H9 (cell line): ENCODE results near the gene PLRG1. TPM values are rescaled to one million over a fixed set of nuclear protein-coding genes. Genes with fewer than 3 reads are reported as not detected.

Experiments used
- DNase-seq: peaks from one replicate; pipeline ENCODE4 v3.0.0-alpha.2; 2017
- H2AFZ ChIP-seq: one replicate; pipeline ENCODE4 v1.6.1; 2013; ENCODE audit warnings: mild to moderate bottlenecking, low read length, control low read depth, moderate library complexity
- H2AK5ac ChIP-seq: 2 replicates; pipeline ENCODE4 v1.6.1; 2013; ENCODE audit warnings: low read length, control low read depth, mixed read lengths; ENCODE audit not compliant: insufficient read length
- H2BK120ac ChIP-seq: one replicate; pipeline ENCODE4 v1.6.1; 2013; ENCODE audit warnings: low read depth, mild to moderate bottlenecking, low read length, control low read depth, inconsistent platforms; ENCODE audit not compliant: poor library complexity, severe bottlenecking
- H2BK12ac ChIP-seq: 2 replicates; pipeline ENCODE4 v1.6.1; 2013; ENCODE audit warnings: low read length, control low read depth, mixed read lengths, low read depth; ENCODE audit not compliant: insufficient read length
- H2BK15ac ChIP-seq: 2 replicates; pipeline ENCODE4 v1.6.1; 2013; ENCODE audit warnings: low read depth, low read length, control low read depth
- H2BK20ac ChIP-seq: one replicate; pipeline ENCODE4 v1.6.1; 2013; ENCODE audit warnings: low read depth, mild to moderate bottlenecking, low read length, control low read depth, inconsistent platforms; ENCODE audit not compliant: poor library complexity, severe bottlenecking
- H2BK5ac ChIP-seq: 2 replicates; pipeline ENCODE4 v1.6.1; 2013; ENCODE audit warnings: low read length, control low read depth, mixed read lengths; ENCODE audit not compliant: insufficient read length
- H3K14ac ChIP-seq: 2 replicates; pipeline ENCODE4 v1.6.1; 2013; ENCODE audit warnings: low read length, control low read depth; ENCODE audit not compliant: insufficient read depth
- H3K18ac ChIP-seq: 2 replicates; pipeline ENCODE4 v1.6.1; 2013; ENCODE audit warnings: low read depth, mild to moderate bottlenecking, mixed read lengths, low read length, control low read depth; ENCODE audit not compliant: insufficient read length
- H3K23ac ChIP-seq: 2 replicates; pipeline ENCODE4 v1.6.1; 2013; ENCODE audit warnings: low read length, control low read depth, mixed read lengths, low read depth; ENCODE audit not compliant: insufficient read length
- H3K23me2 ChIP-seq: 2 replicates; pipeline ENCODE4 v1.6.1; 2013; ENCODE audit warnings: low read depth, mild to moderate bottlenecking, mixed read lengths, low read length, control low read depth; ENCODE audit not compliant: insufficient read length, poor library complexity, severe bottlenecking
- H3K27ac ChIP-seq: 2 replicates; pipeline ENCODE4 v1.5.1; 2013; ENCODE audit warnings: low read length, control low read depth, mixed read lengths, low read depth; ENCODE audit not compliant: insufficient read length
- H3K27me3 ChIP-seq: 2 replicates; pipeline ENCODE4 v1.6.1; 2013; ENCODE audit warnings: low read length, control low read depth, inconsistent platforms; ENCODE audit not compliant: insufficient read depth
- H3K4ac ChIP-seq: 2 replicates; pipeline ENCODE4 v1.6.1; 2013; ENCODE audit warnings: low read depth, mild to moderate bottlenecking, control low read depth, inconsistent platforms, low read length, moderate library complexity
- H3K4me1 ChIP-seq: 2 replicates; pipeline ENCODE4 v1.6.1; 2013; ENCODE audit warnings: low read length, control low read depth, inconsistent platforms; ENCODE audit not compliant: insufficient read depth
- H3K4me2 ChIP-seq: 2 replicates; pipeline ENCODE4 v1.6.1; 2013; ENCODE audit warnings: low read length, control low read depth, mixed read lengths; ENCODE audit not compliant: insufficient read length, insufficient read depth
- H3K56ac ChIP-seq: 2 replicates; pipeline ENCODE4 v1.6.1; 2013; ENCODE audit warnings: low read depth, mild to moderate bottlenecking, mixed read lengths, low read length, control low read depth; ENCODE audit not compliant: insufficient read length
- H3K79me1 ChIP-seq: 2 replicates; pipeline ENCODE4 v1.6.1; 2013; ENCODE audit warnings: low read depth, mild to moderate bottlenecking, moderate library complexity, low read length, control low read depth, inconsistent platforms; ENCODE audit not compliant: insufficient read depth, poor library complexity, severe bottlenecking
- H3K79me2 ChIP-seq: 2 replicates; pipeline ENCODE4 v1.6.1; 2013; ENCODE audit warnings: low read length, control low read depth, inconsistent platforms; ENCODE audit not compliant: insufficient read depth
- H3K9ac ChIP-seq: 2 replicates; pipeline ENCODE4 v1.6.1; 2013; ENCODE audit warnings: low read length, control low read depth, mixed read lengths; ENCODE audit not compliant: insufficient read length; ENCODE audit errors: extremely low read depth
- H3K9me3 ChIP-seq: one replicate; pipeline ENCODE4 v1.6.1; 2013; ENCODE audit warnings: low read depth, low read length, inconsistent platforms; ENCODE audit not compliant: control insufficient read depth
- H3T11ph ChIP-seq: one replicate; pipeline ENCODE4 v1.6.1; 2013; ENCODE audit warnings: mild to moderate bottlenecking, low read length, control low read depth, inconsistent platforms
- H4K20me1 ChIP-seq: one replicate; pipeline ENCODE4 v1.6.1; 2013; ENCODE audit not compliant: control insufficient read depth, insufficient read length, insufficient read depth
- H4K5ac ChIP-seq: 2 replicates; pipeline ENCODE4 v1.6.1; 2013; ENCODE audit warnings: low read depth, mild to moderate bottlenecking, mixed read lengths, low read length, control low read depth; ENCODE audit not compliant: insufficient read length
- H4K8ac ChIP-seq: replicated peaks from 2 replicates; pipeline ENCODE4 v1.6.1; 2013; ENCODE audit warnings: low read length, control low read depth, mixed read lengths, low read depth; ENCODE audit not compliant: insufficient read length
- H4K91ac ChIP-seq: 2 replicates; pipeline ENCODE4 v1.6.1; 2013; ENCODE audit warnings: low read depth, mild to moderate bottlenecking, moderate library complexity, mixed read lengths, low read length, control low read depth; ENCODE audit not compliant: insufficient read length
- H3K27ac Mint-ChIP-seq, 3 experiments: 2 replicates in 2 of 3; 3 replicates in 1 of 3; pipeline ENCODE4 v1.8.0; 2020 to 2021; ENCODE audit warnings: mixed read lengths in 3 of 3, mild to moderate bottlenecking in 1 of 3, moderate library complexity in 1 of 3
- H3K27me3 Mint-ChIP-seq: 2 replicates; pipeline ENCODE4 v1.8.0; 2021; ENCODE audit warnings: low read depth, mild to moderate bottlenecking, moderate library complexity, mixed read lengths
- H3K36me3 Mint-ChIP-seq, 3 experiments: 2 replicates in 2 of 3; 3 replicates in 1 of 3; pipeline ENCODE4 v1.8.0; 2020 to 2021; ENCODE audit warnings: low read depth in 3 of 3, mixed read lengths in 3 of 3; ENCODE audit not compliant: insufficient read depth in 1 of 3
- H3K4me1 Mint-ChIP-seq, 2 experiments: 2 replicates each; pipeline ENCODE4 v1.8.0; 2020; ENCODE audit warnings: mixed read lengths in 2 of 2
- H3K4me3 Mint-ChIP-seq, 2 experiments: 2 replicates in 1 of 2; 3 replicates in 1 of 2; pipeline ENCODE4 v1.8.0; 2020 to 2021; ENCODE audit warnings: mild to moderate bottlenecking in 2 of 2, mixed read lengths in 2 of 2, moderate library complexity in 1 of 2
- H3K9me3 Mint-ChIP-seq, 2 experiments: 2 replicates in 1 of 2; 3 replicates in 1 of 2; pipeline ENCODE4 v1.8.0; 2020; ENCODE audit warnings: mild to moderate bottlenecking in 2 of 2, mixed read lengths in 2 of 2, moderate library complexity in 1 of 2
- CTCF ChIP-seq: fragments of 200-600 bp; sonication (generic); conservative IDR thresholded peaks from 3 replicates; pipeline ENCODE4 v1.8.0; 2021; ENCODE audit warnings: antibody characterized with exemption, mild to moderate bottlenecking
- WGBS: extraction: QIAGEN DNeasy Blood & Tissue Kit; methylation state at CpG from one replicate; pipeline ENCODE4 v1.1.7; 2013; ENCODE audit warnings: missing lambda C conversion rate, low lambda C conversion rate, mixed read lengths; ENCODE audit not compliant: insufficient read length; ENCODE audit errors: extremely low coverage; 5-methylcytosine and 5-hydroxymethylcytosine counted together
- total RNA-seq: library from RNA; stranded (reverse); gene quantifications from 2 replicates; pipeline ENCODE4 v1.2.1, GENCODE V29; 2021

Gene PLRG1
- total RNA-seq, 1 experiment from 2014 or later, result 113 TPM

- no peak overlapping the region for H3K27ac Mint-ChIP-seq
- peaks cover 0 to 5% of the 10 kb centered on the region in 2 experiments; a peak in 3 of 5 replicates for H3K9me3 Mint-ChIP-seq
- no peaks in the 10 kb centered on the region; the same call in 1 of the 2 replicates for H3K27me3 Mint-ChIP-seq
- Histone ChIP-seq H3K9ac (no peak overlapping the region), H4K5ac (no peak overlapping the region), H3K9me3 (no peaks in the 10 kb centered on the region), H3K27me3 (no peaks in the 10 kb centered on the region), H3K56ac (no peak overlapping the region), H2BK15ac (no peak overlapping the region), H4K91ac (no peak overlapping the region), H2BK20ac (no peak overlapping the region), H3K18ac (no peak overlapping the region), H3K79me2 (no peaks in the 10 kb centered on the region), H3K4ac (no peak overlapping the region), H3K4me1 (no peaks in the 10 kb centered on the region; the same call in 1 of the 2 replicates), H3K27ac (no peak overlapping the region), H3K23me2 (no peaks in the 10 kb centered on the region), H3K23ac (no peak overlapping the region), H2BK12ac (no peak overlapping the region), H3K14ac (no peak overlapping the region), H3K4me2 (no peak overlapping the region), H3K79me1 (no peaks in the 10 kb centered on the region), H3T11ph (no peak overlapping the region), H2AK5ac (no peak overlapping the region), H2BK120ac (no peak overlapping the region), H2BK5ac (no peak overlapping the region), H2AFZ (no peak overlapping the region), H4K8ac (no peak overlapping the region), H4K20me1 (no peaks in the 10 kb centered on the region)
- WGBS, result no CpG with 5 or more reads among the region's 1 CpG
- H3K4me3 Mint-ChIP-seq, result no peak overlapping the region
- no peaks in the 10 kb centered on the region for H3K36me3 Mint-ChIP-seq
- DNase-seq, result no peak
- no peak for TF ChIP-seq CTCF
- peaks cover 10 to 12% of the 10 kb centered on the region in 2 experiments for H3K4me1 Mint-ChIP-seq
Observed at GRCh38 chr4:154516318-154517029, 33.7 kb downstream of the PLRG1 start.
